GM18499 (cell line): Measurements from ENCODE around the gene ASB1.

Source experiments
- ATAC-seq: cut with Tn5 transposase; IDR thresholded peaks from one replicate; pipeline ENCODE4 v1.9.1; 2021; ENCODE audit warnings: moderate number of reproducible peaks; ENCODE audit not compliant: insufficient read depth, unreplicated experiment

The ASB1 gene, protein sequence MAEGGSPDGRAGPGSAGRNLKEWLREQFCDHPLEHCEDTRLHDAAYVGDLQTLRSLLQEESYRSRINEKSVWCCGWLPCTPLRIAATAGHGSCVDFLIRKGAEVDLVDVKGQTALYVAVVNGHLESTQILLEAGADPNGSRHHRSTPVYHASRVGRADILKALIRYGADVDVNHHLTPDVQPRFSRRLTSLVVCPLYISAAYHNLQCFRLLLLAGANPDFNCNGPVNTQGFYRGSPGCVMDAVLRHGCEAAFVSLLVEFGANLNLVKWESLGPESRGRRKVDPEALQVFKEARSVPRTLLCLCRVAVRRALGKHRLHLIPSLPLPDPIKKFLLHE

DNA sequence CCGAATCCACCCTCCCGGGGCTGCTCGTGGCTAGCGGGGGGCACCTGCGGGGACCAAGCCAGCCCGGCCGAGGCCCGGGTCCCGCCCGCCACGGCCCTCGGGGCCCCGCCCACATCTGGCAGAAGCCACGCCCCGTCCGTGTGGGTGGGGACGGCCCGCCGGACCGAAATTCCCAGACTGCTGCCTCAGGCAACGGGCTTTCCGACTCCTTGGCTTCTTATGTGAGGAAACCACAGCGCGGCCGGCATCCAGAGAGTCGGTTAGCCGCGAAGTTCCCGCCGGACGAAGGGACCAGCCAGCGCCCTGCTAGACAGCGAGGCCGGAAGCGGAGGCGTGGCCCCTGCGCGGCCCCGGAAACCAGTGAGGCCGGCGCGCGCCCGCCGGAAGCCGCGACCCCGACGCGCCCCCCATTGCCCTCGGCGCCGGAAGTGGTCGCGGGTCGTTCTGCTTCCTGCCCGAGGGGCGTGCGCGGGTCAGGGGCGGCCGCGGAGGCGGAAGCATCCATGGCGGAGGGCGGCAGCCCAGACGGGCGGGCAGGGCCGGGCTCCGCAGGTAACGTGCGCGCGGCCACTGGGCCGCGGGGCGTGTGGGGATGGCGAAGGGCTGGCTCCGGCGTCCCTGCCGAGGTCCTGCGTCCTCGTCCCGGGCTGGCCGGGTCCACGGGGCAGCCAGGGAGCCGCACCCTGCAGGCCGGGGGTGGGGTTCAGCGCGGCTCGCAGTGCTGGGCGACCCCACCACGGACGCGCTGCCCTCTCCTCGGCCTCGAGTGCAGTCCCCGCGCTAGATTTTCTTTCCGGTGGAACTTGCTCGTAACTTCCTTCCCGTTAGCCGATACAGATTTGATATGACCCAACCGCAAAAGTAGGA, at the start of gene ASB1:
Gene ASB1, plus strand, starts transcription at position 360 of the 867 bp plus-strand sequence. Its CDS starts 144 bp downstream, at position 504.
- ATAC-seq: peak; percentile 59

DNA sequence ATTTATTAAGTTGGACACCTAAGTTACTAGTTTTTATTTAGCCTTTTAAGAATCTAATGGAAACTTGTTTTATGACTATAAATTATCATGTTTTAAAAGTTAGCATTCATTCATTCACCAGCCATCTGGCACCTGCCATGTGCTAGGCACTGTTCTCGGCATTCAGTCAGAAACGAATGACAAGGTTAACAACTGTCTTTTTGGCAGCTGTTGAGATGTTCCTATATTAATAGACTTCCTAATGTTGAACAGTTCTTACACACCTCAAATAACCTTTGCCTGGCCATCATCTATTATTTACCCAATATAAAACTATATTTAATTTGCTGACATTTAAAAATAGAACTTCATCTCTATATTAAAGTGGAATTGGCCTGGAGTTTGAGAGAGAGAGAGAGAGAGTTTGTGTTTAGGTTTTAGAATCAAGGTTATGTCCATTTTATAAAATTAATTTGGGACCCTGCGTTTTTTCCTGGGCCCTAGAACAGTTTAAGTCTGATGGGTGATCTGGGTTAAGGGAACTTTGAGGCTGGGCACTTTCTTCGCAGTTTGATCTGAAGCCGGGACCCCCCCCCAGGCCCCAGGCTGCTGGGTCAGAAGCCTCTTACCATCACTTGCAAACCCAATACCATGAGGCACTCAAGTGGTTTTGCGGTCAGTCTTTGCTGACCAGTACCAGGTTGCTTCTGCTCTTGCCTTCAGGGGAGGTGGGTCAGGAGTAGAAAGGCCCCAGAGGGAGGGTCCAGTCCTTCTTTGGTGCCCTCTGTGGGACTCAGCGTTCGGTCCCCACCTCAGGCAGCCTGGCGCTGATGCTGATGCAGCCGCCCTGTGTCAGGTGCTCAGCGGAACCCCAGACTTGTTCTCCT, 48.3 kb upstream of the ASB1 start:
- ATAC-seq: no peak

DNA sequence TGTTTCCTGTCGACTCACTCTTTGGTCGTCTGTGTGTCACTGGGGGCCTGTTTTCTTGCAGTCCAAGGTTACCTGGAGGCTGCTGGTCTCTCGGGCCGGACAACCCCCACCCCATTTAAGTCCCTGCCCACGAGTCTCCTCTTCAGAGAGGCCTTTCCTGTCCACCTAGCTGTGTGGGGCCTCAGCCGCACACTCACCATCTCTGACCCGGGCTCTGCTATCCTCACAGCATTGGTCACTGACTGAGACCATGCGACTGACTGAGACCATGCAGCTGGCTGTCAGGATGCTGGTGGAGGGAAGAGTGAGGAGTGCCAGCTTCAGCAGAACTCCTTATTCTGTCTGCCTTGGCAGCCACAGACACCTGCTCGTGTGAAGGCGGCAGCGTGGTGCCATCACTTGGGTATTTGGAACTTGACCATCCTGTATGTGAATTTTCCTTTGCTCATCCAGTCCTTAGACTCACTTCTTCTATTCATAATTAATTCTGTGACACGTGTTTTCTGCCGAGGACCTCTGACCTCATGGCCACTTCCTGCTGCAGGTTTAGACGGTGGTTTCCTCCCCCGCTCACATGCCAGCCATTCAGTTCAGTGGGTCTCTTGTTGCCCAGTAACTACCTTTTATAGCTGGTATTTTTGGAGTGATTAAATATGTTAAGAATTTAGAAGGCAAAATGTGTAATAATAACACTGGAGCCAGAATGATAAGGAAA, 47.5 kb upstream of the ASB1 start:
- no peak for ATAC-seq

DNA sequence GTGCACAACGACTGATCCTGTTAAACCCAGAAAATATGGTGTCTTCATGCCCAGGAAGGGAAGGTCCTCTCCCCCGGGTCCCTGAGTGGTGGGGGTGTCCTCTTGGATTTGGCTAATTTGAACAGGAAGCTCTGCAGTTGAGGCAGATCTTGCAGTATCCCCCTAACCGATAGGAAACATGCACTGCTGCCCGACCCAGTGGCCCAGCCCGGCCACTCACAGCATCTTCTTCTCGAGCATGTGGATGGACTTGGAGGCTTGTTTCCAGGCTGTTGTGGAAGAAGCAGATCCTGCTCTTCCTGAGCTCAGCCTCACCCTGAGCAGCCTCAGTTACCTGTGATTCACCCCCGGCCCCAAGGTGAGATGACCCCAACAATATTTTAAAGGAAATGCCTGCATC, 46.4 kb upstream of the ASB1 start:
- no peak for ATAC-seq

DNA sequence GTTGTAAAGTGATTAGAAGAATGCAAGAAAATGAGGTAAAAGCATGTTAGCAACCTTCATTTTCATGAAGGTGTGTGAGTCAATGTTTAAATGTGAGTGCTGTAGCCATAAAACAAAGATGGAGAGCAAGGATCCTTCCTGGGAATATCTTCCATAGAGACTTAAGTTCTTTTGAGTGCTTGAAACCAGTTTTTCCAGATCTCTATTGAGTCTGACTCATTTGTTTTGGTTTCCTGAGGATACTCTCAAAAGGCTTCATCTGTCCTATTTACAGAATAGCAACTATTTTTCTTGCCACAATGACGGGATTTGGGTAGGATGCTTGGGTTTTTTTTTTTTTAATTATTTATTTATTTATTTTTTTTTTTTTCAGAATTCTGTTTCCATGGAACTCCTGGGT, 45.9 kb upstream of the ASB1 start:
- ATAC-seq: no peak

DNA sequence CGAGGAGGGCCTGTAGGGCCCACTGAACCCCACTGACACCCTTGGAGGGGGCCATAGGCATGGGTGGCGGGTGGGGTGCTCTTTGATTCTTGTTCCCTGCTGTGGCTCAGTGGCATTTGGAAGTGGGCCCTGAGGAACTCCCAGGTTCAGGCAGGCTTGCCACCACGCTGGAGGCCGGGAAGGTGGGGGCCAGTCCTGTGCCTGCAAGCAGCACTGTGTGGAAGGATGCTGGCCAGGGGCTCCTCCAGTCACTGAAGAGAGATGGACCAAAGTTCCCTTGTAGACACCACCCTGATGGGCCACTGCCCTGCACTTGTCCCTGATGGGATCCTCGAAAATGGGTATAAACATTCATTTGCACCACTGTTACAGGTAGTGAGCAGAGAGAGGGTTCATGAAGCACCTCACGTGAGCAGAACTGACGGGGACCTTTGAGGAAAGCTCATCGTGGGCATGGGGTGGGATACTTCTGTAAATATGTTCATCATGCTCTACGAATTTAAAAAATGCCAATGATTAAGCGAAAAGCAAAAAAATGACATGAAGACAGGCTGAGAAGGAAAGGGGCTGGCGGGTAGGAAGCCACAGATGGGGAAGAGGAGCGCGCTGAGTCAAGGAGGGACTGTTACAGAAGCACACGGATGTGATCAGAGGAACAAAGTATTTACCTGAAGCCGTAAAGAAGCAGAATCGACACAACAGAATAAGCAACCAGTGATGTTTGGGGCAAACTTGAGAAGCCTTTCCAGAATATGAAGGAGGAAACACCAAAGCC, 45.2 kb upstream of the ASB1 start:
- no peak for ATAC-seq

DNA sequence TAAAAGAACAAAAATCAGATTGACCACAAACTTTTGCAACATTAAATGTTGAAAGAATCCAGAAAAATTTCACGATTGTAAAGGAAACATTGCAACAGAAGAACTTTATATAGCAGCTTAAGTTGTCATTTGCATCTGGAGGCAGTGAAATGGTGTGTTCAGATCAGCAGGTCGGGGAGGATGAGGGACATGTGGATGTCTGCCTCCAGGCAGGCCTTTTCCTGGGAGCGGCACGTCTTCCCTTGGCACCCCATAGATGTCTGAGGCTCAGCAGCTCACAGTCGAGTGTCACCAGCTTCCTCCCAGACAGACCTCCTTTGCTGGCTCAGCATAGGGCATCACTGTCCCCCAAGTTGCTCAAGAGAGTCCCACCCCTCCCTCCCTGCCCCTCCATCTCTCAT, 44.3 kb upstream of the ASB1 start:
- ATAC-seq: no peak

DNA sequence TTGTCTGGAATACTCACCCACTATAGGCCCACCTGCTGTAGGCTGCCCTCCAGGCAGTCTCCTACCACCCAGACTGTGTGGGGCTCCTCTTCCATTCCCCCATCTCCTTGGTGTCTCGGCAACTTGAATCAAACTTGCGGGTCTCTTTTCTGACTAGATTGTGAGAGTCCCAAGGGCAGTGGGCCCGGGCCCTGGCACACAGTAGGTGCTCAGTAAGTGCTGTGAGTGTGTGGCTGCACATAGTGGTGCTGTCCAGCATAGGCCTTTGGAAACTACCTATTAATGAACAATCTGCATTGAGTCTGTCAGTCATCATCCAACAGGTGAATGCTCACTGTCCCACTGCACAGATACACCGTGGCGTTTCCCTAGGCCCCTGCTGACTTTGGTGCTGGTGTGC, 43.6 kb upstream of the ASB1 start:
- no peak for ATAC-seq

DNA sequence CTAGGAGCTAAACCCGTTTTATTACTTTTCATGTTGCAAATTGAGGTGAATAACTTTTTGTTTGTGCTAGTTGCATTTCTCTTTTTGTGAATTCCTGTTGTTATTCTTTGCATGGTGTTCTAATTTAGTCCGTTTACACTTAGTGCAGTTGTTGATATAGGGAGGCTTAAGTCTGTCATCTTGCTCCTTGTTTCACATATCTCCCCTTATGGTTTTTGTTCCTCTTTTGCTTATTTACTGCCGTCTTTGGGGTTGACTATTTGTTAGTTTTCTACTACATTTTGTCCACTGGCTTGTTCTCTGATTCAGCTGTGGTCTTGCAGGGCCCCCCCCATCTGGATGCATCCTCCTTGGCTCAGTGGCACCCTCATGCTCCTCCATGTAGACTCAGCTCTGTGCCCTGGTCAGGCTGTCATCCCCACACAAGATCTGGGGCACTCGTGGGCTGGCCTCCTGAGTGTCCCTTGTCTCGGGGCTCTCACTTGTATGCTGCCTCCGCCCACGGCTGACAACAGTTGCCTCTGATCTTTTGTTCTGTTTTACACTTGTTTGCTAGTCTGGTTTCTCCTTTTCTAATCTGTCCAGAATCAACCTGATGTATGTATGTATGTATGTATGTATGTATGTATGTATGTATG, 42.9 kb upstream of the ASB1 start:
- no peak for ATAC-seq

DNA sequence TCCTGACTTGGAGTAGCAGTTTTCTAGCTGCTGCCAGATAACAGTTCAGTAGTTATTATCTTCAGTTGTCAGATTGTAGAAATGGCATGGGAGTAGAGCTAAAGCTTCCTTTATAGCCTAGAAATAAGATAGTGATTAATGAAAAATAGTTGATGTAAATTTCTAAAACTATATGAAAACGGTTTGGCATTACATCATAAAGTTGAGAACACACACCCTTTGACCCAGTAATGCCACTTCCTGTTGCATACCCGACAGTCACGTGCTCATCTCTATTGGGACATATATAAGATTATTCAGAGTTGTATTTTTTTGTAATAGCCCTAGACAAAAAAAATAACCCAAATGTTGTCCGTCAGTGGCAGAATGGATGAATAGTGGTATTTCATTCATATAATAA, 39.4 kb upstream of the ASB1 start:
- no peak for ATAC-seq

DNA sequence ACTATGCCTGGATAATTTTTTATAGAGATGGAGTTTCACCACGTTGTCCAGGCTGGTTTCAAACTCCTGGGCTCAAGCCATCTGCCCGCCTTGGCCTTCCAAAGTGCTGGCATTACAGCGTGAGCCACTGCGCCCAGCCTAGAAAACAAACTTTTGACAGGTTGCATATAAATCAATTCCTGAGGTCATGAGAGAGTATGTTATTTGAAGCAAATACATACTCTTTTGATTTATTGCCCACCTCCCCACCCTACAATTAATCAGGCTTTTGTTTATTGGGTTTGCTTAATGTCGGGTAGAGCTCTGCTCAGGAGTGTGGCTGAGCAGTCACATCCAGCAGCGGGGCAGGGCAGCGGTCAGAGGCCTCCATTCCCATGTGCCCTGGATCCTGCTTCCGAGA, 37.9 kb upstream of the ASB1 start:
- no peak for ATAC-seq

DNA sequence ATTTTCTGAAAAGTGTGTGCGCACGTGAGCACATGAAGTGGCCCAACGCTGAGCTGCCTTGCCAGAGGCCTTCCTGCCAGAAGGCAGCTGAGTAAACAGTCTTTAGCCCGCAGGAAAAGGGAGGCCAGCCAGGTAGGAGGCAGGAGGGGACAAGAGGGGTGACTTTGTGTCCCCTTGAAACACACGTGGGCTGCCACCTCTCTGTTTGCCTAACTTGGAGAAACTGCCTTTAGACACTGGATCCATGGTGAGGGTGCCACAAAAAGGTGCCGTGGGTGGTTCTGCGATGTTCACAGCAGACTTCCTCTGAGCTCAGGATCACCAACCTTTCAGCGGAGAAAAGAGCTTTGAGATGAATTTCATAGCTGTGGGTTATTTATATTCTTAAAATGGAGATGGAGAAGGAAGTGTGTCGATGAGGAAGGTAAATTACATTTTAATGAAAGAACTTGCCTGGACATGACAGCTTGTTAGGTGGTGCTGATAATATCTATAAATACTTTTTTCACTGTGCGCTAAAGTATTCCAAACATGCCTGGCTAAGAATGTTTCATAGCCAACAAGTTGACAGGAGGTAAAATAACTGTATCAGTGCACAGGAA, 36.6 kb upstream of the ASB1 start:
- ATAC-seq: no peak

DNA sequence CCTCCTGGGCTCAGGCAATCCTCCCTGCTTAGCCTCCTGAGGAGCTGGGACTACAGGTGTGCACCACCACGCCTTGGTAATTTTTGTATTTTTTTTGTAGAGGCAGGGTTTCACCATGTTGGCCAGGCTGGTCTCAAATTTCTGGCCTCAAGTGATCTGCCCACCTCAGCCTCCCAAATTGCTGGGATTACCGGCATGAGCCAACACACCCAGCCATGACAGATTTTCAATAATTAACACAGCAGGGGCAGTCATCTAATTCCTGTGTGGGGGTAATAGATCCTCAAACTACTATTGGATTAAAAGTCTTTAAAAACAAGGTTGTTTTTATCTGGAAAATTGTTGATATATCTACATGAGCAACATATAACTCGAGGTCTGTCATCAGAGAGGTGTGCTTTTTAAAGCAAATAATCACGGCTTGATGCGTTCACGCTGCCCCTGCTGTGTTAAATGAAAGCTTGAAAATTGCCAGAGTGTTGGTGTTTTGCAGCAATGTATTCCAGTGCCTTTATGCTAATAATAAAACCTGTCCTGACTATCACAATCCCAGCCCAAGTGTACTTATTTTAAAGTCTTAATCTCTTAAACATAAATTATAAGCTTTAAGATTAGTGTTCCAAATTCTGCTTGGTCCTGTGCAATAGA, 35.6 kb upstream of the ASB1 start:
- ATAC-seq: no peak

DNA sequence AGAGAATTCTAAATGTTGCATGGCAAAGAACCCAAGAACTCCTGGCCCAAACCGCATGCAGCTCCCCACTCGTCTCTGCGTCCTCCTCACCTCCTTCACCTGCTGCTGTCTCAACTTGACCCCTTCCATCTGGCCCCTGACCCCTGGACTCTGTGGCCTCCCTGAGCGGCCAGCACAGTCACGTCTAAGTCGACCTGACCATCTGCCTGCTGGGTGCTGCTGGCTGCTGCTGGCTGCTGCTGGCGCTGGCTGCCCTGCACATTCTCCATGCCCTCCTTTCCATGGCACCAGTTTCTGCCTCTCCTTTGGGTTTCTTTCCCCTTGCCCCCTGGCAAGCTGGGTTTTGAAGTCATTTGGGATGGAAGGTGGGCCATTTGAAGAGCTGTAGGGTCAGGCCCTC, 30.1 kb upstream of the ASB1 start:
- no peak for ATAC-seq

DNA sequence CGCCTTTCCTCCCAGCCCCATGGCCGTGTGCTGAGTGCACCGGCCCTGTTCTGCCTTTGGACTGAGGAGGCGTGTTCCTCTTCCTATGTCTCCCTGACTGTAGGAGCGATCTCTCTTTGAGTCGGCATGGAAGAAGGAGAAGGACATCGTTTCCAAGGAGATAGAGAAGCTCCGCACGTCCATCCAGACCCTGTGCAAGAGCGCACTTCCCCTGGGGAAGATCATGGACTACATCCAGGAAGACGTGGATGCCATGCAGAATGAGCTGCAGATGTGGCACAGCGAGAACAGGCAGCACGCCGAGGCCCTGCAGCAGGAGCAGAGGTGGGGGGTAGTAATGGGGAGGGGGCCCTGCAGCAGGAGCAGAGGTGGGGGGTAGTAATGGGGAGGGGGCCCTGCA, 29.4 kb upstream of the ASB1 start:
- no peak for ATAC-seq

DNA sequence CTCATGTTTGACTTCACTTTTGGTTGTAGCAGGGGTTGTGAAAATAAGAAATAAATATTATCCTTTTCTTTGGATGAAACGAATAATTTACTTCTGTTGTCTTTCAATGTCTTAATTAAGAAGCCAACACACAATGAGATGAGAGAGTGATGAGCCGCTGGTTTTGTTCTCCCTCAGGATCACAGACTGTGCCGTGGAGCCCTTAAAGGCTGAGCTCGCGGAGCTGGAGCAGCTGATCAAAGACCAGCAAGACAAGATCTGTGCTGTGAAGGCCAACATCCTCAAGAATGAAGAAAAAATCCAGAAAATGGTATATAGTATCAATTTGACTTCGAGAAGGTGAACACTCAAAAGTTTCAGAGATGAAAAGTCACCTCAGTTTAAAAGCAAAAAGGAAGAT, 28.1 kb upstream of the ASB1 start:
- no peak for ATAC-seq

DNA sequence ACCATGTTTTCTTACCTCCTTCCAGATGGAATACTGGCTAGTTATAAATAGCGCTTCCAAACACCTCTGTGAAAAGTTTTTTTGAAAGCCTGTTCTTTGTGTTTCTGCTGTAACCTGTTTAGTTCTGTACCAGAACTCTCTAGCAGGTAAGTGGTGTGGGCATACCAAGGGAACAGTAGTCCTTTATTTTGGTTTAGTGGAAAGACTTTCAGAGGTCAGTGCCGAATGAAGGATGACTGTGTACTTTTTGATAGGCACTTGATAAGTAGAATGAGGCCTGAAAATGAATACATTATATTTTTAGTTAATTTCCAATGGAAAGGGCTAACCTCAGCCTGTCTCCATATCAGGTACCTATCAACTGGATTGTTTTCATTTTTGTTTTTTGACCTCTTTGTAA, 27.6 kb upstream of the ASB1 start:
- ATAC-seq: no peak

DNA sequence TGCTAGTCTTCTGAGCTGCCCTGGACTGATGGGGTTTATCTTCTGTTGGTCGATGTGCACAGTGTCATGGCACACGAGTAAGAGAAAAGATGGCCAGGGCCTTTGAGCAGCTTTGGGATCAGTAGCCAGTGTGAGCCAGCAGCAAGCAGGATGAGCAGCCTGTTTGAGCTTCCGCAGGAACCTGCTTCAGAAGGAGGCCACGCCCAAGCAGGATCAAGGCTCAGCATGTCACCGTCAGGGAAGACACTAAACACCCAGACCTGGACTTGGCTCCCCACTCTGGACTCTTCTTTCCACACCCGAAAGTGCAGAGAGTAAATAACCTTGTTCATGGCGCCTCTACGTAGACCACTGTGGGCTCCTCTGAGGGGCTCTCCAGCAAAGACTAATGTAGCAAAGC, 25.2 kb upstream of the ASB1 start:
- no peak for ATAC-seq
